GM12892 (cell line): ENCODE results near the gene HRG.

Experiments
- POLR2A ChIP-seq: IDR thresholded peaks from 2 replicates; pipeline ENCODE4 v1.6.1; 2011; ENCODE audit warnings: low read depth, low read length, control low read depth
- TAF1 ChIP-seq: IDR thresholded peaks from 2 replicates; pipeline ENCODE4 v1.6.1; 2011; ENCODE audit warnings: low read depth, mild to moderate bottlenecking, control low read depth, low read length, borderline replicate concordance

- TF ChIP-seq TAF1, result no peak
- no peak for TF ChIP-seq POLR2A
These were observed 47.4 kb upstream of the HRG start for GRCh38 chr3:186618318-186618938.
